NCI-H146 (cell line): ENCODE results near the gene B3GALT5.
"Not testable (repeated sequence)": the region's sequence is repeated elsewhere in the genome, so short reads cannot be mapped to it uniquely, and the experiment has no call there.

Experiments
- DNase-seq: peaks from one replicate; lab custom pipeline; 2025; lab: John Stamatoyannopoulos, UW

B3GALT5 gene

DNA sequence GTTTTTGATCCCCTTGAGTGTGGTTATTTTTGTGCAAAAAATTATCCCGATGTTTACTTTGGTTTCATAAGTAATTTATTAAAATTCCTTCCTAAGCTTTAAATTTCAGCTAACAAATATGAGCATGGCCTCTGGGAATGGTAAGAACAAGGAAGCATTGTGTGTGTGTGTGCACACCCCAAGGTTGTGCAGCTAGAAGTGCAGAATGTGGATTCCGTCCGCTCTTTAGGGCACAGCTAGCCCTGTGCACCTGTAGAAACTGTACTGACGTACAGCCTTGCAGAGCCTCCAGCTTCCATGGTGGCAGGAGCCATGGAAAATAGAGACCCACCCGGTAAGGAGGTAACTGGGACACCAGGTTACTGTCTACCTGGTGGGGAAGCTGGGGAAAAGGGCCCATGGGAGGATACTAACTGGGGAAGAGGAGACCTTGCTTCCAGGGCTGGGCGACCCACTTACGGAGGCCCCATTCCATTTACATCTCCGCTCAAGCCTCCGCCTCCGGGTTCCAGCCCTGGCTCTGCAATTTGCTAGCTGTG, 54.7 kb downstream of the B3GALT5 start:
- no peak for DNase-seq

DNA sequence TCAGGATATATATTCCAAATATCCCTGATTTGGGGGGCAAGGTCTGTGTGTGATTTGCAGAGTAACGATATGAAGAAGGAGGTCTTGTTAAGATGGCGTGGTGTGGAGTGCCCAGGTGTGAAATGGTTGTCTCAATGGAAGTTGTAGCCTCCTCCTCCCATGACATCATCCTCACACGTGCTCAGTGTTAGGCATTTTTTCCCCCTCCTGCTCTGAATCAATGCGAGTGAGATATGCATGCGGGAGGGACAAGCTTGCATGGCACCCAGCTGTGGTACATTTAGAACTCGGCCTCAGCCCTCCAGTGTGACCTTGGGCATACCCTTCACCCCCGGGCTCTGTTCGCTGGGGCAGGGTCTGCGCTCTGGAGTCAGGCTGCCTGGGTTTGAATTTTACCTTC, 55.6 kb downstream of the B3GALT5 start:
- DNase-seq = no peak

DNA sequence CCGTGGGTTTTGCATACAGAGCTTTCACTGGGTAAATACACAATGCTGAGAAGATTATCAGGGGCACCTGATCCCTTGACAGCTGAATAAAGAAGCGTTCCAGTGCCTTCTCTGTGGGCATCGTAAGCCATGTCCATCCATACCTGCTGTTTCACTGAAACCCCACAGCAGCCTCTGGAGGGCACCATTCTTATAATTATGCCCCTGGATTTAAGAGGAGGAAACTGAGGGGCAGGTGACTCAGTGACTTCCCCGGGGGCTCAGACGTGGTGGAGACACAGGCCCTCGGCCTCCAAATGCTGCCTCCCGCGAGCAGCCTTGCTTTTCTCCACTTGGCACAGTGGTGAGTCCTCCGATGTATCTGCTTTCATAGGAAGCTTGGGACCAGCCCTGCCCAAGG, 56.7 kb downstream of the B3GALT5 start:
- no peak for DNase-seq

DNA sequence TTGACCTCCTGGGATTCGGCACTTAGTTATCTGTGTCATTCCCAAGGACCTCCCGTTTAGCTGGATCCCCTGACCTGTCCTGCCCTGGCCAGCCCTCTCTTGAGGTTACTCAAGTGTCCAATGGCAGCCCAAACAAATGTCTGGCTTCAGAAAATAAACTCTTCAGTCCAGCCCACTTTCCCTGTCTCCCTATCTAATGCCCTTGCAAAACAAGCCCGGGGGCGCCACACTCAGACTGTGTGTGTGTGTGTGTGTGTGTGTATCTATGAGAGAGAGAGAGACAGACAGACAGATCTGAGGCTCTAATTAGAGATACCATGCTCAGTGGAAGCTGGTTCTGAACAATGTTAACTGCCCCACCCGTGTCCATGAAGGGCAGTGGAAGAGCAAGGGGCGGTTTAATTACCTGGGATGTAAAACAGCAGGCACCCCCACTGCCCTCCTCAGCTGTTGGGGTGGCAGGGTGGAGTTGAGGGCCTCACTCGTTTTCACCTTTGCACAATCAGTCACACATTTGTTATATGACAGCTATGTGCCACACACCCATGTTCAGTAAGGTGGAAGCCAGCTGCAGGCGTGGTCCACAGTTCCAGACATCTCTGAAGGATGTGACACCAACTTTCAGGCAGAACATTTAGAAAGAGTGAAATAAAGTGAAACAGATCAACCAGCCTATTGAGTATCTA, 57.4 kb downstream of the B3GALT5 start:
- DNase-seq = no peak

DNA sequence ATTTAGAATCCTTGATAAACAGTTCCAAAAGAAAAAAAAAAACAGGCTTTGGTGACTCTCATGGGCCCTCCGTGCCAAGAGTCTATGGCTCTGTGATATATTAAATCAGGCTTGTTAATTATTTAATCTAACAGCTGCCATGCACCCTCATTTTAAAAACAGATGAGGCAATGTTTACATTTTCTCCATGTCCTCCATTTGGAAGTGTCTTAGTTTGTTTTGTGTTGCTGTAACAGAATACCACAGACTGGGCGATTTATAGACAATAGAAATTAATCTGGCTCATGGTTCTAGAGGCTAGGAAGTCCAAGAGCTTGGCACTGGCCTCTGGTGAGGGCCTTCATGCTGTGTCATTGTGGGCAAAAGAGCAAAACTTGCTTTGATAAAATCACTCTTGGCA, 58.0 kb downstream of the B3GALT5 start:
- DNase-seq = no peak

DNA sequence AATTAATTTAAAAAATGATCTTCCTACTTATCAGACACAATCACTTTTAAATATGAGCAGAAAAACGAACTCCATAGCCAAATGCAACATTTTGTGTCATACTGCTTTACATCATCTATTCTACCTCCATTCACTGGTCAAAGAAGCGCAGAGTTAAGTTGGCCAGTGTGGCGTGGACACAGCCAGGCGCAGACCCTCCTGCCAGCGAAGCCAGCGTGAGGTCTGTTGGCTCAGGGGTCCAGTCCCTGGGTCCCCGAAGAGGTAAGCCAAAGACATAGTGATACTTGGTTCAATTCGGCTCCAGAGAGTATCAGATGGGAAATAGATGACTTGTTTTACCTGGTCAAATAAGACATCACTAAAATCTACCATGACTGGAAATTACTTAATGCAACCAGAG, 59.2 kb downstream of the B3GALT5 start:
- no peak for DNase-seq

DNA sequence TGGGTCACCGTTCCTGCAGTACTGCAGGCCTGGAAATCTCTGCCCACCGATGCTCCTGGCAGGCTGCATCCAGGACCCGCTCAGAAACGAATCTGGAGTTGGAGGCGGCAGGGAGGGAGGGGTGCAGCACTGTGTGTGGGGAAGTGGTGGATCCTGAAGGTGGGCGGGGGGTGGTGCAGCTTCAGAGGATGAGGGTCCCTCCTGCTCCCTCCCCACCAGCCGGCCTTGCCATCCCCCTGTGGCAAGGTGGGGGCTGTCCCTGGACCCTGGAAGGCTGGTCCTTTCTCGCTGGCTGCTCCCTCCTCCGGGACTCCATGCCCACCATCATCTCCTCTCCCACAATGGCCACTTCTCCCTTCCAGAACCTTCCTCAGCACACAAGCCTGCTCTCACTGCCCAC, 60.4 kb downstream of the B3GALT5 start:
- no peak for DNase-seq

DNA sequence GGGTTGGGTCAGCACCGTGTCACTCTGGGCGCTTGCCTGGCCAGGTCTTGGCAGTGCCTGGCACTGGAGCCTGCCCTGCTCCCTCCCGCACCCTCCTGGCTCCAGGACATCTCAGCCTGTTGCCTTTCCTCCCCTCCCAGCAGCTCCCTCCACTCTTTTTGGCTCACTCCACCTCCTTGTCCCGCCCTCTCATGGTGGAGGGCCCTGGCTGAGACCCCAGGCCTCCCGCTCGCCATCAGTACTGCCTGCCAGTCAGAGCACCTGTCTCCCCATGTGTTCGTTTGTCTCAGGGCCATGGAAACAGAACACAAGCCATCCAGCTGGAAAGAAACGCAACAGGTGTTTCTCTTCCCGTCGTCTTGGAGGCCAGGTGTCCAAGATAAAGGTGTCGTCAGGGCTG, 61.0 kb downstream of the B3GALT5 start:
- DNase-seq = peak; percentile 61

DNA sequence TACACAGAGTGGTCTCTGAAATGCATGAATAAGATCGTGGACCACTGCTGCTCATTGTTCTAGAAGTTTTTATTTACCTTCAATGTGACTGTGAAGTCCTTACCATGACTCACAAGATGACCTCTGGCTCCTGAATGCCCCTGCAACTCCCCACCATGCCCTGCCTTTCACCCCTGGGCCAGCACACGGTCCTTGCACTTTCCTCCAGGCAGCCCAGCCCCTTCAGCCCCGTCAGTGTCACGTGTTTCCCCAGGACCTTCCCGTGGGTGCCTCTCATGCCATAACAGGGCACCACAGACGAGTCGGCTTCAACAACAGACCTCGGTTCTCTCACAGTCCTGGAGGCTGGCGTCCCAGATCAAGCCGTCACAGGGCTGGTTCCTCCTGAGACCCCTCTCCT, 62.1 kb downstream of the B3GALT5 start:
- DNase-seq = no peak

DNA sequence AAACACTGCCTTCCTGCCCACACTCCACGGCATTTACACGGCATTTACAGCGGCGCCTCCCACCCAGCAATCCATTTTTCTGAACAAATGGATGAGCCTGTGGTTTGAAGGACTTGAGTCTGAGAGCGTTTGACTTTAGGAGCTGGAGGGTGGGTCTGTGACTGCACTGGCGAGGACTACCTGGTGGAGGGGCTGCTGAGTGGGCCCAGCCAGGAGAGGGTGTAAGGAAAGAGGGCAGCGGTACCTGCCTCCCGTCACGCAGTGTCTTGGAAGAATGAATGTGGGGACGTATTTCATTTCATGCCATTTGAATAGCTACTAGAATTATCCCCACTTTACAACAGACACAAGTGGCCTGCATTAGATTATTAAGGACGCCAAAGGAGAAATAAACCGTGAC, 62.9 kb downstream of the B3GALT5 start:
- DNase-seq = peak; percentile 32

DNA sequence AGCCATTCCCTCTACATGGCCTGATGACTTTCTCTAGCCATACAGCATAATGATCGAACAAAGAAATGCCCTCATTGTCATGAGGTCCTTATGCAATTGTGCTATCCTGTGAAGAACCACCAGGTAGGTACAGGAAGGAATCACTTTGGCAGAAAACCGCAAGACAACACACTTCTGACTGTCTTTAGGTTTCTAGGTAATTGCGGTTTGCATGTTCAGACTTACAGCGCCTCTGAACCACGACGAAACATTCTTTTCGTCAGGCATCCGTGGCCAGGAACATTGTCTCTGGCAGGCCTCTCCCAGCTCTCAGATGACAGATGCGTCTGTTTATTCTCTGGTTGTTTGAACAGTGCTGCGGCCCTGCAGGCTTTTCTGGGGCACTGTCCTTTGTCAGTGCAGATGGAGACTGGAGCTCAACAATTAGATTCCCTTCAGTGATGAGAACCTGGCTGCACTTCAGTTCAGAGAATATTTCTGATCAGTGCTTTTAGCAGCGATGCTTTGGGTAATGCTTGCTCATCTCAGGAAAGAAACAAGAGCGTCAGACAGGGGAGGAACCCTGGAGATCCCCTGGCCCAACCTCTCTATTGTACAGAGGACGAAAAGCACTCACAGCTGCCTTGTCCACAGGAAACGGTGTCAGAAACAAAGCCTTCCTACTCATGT, 63.4 kb downstream of the B3GALT5 start:
- DNase-seq = peak; percentile 93

DNA sequence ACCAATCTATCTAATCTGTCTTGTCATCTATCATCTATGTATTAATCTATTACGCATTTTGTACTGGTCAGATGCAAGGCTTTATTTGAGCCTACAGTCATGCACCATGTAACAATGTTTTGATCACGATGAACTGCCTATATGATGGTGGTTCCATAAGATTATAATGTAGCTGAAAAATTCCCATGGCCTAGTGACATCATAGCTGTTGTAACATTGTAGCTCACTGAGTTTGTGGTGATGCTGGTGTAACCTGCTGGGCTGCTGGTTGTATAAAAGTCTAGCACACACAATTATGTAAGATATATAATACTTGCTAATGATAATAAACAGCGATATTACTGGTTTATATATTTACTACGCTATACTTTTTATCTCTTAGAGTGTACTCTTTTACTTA, 67.5 kb downstream of the B3GALT5 start:
- DNase-seq = no peak

DNA sequence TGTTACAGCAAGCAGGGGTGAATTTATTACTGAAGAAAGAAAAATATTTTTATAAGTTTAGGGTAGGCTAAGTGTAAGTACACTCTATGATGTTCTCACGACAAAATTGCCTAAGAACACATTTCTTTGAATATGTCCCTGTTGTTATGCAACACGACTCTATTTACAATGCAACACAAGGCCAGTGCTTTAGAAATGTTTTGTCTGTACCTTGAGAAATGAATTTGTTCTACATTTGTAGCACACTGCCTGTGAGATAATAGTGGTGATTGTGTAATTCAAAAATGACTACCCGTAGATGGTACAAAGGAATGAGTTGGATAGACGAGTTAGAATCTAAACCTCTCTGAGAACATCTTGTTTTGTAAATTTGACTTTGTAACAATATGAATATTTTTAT, 68.5 kb downstream of the B3GALT5 start:
- no peak for DNase-seq

DNA sequence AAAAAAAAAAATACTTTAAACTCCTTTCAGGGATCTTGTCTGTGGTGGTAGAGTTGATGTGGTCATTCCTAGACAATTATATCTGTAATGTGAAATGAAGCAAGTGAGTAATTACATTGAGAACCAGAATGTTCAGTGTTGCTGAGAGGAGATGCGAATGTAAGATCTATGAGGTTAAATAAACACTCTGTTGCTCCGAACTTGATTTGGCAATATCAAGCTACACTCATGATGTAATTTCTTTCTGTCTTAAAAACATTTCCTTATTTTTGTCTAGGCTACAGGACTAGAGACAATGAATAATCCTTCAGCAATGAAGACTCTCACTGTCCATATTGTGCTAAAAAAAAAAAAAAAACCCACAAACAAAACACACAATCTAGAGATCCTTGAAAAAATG, 69.1 kb downstream of the B3GALT5 start:
- no peak for DNase-seq

DNA sequence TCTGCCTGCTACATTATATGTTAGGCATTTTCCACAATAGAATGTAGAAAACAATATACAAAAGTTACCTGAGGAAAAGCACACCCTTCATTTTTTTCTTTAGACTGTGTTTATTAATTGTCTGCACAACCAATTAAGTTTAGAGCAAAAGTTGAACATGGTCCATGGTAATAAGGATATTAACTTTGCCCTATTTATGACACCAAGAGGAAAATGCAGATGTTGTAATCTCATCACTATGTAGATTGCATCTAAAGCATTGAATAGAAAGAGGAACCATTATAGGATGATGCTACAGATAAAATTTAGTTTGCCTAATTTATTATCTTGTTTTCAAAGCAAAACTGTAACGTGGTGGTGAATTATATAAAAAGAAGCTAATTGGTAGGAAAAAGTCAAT, 72.5 kb downstream of the B3GALT5 start:
- DNase-seq = no peak

DNA sequence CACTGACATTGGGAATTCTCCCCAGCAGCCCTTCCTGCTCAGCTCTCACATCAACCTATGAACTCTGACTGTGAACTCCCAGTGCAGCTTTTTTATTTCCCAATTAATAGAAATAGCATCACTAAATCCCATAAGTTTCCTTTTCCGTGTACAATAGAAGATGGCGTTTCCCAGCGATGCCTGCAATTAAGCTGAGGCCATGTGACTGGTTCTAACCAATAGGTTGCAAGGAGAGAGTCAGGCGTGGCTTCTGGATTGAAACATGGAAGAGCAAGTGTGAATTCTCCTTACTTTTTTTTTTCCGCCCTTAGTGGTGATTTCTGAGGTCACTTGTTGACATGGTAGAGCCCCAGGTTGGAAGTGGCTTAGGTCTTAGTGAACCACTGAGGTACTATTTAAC, 73.3 kb downstream of the B3GALT5 start:
- no peak for DNase-seq

DNA sequence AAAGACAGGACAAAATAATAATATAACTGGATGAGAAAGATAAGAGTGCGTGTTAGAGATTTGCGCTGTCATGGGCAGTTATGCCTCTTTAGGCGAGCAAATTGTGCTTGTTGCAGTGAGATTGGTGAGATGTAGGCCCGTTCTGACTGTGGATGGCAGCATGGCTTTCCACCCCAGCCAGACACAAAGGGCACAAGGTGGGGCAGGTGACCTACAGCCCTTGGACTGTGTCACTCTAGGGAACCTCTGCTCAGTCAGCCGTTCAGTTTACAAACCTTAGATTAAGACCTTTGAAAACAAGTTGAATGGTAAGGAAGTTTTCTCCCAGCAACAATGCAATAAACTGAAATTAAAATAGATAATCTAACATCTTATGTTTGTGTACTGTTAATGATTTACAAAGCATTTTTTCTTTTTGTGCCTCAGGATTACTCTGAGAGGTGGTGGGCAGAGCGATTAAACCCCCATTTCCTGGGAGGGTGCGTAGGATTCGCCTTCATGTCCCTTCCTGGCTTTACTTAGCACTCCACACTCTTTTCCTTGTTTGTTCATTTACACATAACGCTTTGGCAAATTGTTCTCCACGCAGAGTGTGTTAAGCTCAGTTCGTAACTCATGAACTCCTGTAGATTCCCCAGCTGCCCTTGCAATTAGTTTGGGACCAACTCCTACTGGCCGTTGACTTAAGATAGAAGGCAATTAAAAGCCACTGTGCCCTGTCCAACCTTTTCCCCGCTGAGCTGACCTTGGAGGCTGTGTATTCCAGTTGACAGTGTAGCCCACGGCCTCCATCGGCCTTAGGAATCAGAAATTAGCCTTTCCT, 74.1 kb downstream of the B3GALT5 start:
- DNase-seq = peak; percentile 34

DNA sequence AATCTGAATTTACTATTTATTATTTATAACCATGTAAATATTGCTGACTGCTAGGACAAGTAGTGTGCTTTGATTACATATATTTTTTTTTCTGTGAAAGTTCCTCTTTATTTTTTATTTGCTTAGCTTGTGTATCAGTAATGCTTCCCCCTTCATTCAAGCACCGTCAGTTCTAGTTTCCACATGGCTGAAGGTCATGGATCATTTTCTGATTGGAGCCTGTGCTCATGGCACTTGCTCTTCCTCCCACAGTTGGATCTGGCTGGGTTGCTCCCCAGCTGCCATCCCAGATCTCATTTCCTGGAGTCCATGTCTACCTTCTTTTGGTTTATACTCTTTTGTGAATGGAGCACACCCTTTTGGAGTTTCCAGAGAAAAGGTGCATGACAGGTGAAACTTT, 75.3 kb downstream of the B3GALT5 start:
- DNase-seq = no peak

DNA sequence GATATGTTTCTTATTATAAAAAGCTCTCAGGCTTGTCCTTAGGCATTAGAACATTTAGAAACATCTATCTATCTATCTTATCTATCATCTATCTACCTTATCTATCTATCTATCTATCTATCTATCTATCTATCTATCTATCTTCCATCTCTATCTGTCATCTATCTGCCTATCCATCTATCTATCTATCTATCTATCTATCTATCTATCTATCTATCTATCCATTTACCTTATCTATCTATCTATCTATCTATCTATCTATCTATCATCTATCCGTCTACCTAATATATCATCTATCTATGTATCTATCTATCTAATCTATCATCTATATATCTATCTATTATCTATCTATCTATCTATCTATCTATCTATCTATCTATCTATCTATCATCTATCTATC, 77.1 kb downstream of the B3GALT5 start:
- DNase-seq = not testable (repeated sequence)

DNA sequence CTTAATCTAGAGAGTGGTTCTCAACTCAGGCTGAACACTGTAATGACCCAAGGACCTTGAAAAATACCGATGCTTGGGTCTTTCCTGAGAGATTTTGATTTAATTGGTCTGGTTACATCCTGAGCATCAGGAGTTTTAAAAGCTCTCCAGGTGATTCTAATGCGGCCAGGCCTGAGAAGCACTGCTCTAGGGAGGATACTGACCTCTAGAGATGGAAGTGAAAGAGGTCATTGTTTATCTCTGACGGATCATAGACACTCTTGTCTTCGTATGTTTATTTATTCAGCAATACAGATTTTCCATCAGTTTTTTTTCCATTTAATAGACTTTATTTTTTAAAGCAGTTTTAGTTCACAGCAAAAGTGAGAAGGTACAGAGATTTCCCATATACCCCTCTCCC, 77.7 kb downstream of the B3GALT5 start:
- DNase-seq = no peak

DNA sequence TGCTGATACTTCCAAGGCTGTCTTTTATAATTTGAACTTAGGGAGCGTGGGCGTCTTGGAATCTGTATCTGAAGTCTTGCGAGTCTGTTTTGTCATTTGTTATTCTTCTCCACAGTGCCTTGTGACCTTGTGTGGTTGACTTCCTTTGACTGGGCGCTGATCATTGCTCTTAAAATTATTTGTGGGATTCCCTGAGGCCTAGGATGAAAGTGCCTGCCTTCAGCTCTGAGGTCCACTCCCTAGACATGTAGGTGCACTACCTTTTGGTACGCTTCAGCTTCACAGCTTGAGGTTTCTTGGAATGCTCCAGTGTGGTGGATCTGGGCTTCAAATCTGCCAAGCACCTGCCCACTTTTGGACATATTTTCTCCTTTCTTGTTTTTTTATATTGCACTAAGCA, 82.0 kb downstream of the B3GALT5 start:
- no peak for DNase-seq

DNA sequence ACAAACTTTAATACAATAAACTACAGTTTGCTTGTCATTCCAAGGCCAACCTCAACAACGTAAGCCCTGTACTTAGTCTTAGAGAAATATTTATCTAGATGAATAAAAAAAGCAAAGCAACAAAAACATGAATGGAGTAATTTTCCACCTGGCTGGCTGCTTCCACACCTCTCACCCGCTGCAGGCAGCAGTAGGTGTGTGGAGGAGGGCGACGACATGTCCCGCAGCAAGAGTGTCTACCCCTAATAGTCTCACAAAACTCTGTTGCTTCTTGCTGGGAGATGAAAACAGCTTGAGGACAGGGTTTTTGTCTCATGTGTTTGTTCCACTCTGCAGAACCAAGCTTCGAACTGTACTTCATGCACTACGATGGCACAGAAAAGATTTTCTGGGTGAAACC, 83.5 kb downstream of the B3GALT5 start:
- DNase-seq = no peak

DNA sequence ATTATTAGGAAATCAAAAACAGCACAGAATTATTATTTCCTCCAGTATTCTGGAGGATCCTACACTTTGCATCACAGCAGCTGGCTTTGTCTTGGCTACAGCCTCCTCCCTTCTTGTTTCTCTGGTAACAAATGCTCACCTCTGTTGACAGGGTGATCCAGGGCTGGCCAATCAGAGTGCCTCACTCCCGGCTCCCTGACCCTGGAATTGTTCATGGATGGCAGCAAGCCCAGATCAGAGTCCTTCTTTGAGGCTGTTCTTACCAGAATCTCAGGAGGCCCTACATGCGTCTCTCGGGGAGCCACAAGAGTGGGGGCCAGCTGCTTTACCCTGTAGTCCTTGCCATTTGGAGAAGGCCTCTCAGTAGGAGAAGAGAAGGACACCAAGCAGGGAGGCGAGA, 83.9 kb downstream of the B3GALT5 start:
- peak; percentile 7 for DNase-seq
